Fibroblast of skin of right biceps (primary cell): ENCODE results near the gene NUMB.
A peak's percentile ranks its signal among the peaks of the same experiment; 100 is the strongest.

Experiments
- DNase-seq: peaks from one replicate; pipeline ENCODE4 v3.0.0-alpha.2; 2013

NUMB gene

DNA sequence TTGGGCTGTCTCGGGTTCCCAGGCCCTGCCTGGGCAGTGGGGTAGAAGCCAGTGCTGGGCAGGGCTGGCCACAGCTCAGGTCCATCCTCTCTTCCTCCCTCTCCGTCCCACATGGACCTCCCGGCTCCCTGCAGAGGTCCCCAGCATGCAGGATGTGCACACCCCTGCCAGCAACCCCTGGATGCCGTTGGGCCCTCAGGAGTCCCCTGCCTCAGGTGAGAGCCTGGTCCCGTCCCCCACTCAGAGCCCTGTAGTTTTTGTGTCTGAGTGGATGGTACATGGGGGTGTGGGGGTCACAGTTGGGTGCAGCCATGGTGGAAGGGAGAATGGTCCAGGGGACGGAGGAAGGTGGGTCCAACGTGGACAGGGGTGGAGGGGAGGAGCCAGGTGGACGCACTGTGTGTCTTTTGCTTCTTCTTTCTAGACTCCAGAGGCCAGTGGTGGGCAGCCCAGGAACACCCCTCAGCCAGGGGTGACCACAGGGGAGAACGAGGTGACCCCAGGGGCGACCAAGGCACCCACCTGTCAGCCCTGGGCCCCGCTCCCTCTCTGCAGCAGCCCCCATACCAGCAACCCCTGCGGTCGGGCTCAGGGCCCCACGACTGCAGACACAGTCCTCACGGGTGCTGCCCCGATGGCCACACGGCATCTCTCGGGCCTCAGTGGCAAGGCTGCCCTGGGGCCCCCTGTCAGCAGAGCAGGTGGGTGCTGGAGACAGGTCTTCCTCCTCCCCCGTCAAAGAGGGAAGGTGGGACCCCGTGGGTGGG is 199.3 kb downstream of the NUMB start:
- DNase-seq, result no peak

DNA sequence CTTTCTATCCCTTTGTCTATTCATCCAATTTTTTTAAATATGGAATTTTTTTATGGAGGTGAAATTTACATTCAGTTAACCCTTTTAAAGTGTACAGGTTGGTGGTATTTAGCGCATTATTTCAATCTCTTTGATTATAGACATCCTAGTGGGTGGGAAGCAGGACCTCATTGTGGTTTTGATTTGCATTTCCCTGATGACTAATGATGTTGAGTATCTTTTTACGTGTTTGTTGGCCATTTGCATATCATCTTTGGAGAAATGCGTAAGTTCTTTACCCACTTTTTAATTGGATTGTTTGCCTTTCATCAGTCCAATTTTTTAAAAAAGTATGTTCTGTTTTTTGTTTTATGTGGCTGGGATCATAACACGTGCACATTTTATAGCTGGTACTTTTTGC is 200.3 kb downstream of the NUMB start:
- DNase-seq, result no peak

DNA sequence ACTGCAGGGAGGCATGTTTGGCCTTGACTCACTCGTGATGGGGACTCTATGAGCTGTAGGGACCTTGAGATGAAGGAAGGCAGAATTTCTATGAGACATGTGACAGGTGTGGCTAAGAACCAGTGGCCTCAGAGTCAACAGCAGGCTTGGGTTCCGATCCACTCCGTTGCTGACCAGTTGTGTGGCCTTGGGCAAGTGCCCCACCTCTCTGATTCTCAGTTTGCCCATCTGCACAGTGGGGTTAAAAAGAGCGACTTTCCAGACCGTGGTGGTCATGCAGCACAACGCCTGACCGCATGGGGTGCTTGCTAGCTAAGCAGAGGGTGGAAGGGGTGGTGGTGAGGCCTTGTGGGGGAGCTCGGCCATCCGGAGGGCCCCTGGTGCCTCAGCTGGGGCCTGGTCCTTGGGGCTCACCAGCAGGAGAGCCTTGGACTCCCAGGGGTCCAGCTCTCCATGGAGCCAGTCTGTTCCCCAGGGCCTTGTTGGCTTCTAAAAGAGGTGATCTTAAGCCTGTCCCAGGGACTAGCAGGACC is 202.6 kb downstream of the NUMB start:
- no peak for DNase-seq

DNA sequence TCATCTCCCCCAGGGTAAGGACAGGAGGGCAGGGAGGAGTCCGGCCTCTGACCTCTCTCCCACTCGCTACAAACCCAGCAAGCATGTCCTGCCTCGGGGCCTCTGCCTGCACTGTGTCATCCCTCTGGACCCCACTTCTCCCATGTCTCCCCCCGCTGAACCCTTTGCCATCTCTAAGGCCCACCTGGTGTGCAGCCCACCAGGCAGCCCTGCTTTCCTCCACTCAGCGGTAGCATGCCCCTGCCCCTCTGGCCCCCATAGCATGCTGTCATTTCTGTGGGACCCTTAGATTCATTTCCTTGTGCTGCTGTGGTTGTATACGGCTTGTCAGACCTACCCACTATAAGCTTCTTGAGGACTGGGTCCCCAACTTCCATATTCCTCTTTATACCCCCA is 203.3 kb downstream of the NUMB start:
- no peak for DNase-seq

DNA sequence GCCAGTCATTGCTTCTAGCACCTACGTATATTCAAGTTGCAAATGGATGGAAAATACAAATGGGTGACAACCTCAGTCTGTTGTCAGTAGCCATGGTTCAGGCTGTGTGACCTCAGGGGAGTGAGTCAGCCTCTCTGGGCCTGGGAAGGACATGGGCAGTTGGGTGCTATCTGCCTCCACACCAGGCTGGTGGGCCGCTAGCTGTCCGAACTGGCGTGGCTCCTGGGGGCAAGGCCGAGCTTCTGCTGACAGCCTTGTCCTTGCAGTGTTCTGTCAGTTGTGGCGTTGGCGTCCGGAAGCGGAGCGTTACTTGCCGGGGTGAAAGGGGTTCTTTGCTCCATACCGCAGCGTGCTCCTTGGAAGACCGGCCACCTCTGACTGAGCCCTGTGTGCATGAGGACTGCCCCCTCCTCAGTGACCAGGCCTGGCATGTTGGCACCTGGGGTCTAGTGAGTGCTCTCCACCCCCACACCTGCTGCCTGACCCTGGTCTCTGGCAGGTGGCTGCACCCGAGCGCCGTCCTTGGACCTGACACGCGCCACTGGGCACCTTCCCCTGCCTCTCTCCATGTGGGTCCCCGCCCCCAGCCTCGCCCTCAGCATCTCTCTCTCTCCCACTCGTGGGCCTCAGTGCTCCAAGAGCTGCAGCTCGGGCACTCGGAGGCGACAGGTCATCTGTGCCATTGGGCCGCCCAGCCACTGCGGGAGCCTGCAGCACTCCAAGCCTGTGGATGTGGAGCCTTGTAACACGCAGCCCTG is 203.9 kb downstream of the NUMB start:
- no peak for DNase-seq

DNA sequence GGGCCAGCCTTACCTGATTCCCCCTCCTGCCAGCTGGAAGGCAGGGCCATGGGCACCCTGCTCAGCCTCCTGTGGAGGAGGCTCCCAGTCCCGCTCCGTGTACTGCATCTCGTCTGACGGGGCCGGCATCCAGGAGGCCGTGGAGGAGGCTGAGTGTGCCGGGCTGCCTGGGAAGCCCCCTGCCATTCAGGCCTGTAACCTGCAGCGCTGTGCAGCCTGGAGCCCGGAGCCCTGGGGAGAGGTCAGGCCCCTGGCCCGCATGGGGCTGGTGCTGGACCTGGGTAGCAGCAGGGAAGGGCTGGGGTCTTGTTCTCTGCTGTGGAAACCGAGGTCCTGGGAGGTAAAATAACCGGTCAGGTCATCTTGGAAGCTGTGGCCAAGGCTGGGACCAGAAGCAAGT is 204.6 kb downstream of the NUMB start:
- DNase-seq, result no peak

DNA sequence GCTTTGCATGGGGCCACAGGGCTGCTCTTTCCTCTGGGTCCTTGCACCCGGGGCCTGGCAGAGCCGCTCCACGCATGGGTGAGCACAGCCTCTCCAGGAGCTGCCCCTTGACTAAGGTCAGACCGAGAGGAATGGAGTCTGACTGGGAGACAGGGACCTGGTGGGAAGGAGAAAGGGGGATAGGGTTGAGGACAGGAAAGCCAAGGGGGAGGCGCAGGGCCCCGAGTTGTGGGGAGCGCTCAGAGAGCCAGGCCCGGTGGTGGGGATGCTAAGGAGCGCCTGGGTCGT is 205.1 kb downstream of the NUMB start:
- no peak for DNase-seq

DNA sequence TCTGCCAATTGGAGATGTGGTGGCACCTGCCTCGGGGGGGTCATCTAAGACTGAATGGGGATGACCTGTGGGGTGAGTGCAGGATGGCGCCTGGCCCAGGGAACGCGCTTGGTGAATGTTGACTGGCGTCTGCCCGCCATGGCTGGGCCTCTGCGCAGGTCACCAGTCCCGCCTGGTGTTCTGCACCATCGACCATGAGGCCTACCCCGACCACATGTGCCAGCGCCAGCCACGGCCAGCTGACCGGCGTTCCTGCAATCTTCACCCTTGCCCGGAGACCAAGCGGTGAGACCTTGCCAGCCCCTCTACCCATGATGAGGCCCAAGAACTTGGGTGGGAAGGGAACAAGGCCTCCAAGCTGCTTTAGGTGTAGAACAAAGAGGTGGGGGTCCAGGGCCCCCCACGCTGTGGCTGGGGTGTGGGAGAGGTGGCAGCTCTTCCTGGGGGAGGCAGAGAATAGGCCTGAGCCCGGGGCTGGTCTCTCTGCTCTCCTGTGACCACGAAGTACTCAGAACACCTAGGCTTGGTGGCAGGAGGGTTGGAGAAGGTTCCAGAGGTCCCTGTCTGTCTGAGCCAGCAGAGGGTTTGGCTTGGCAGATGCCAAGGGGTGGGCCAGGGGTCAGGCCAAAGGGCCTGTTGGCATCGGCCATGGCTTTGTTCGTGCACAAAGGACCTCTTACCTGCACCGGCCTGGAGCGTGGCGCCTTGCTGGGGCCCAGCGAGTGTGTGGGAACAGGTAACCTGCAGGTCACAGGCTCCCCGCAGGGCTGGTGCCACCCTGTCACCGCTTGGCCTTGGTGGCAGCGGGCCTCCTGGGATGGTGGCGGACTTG is 205.6 kb downstream of the NUMB start:
- no peak for DNase-seq

DNA sequence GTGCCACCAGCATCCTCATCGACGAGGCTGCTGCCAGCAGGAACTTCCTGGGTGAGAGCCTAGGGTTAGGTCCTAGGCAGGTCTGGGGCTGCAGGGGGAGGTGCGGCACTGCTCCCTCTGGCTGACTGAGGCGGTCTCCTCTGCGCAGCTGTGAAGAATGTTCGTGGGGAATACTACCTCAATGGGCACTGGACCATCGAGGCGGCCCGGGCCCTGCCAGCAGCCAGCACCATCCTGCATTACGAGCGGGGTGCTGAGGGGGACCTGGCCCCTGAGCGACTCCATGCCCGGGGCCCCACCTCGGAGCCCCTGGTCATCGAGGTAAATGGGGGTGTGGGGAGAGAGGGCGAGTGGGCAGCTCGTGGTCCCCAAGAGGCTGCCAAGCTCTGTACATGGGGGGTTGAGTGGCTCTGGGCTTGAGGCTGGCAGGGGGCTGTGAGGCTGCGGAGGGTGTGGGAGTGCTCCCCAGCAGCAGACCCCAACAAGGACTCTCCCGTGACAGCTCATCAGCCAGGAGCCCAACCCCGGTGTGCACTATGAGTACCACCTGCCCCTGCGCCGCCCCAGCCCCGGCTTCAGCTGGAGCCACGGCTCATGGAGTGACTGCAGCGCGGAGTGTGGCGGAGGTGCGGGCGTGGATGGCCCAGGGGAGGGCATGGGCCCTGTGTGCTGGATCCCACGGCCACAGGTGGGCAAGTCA is 206.7 kb downstream of the NUMB start:
- DNase-seq, result no peak

DNA sequence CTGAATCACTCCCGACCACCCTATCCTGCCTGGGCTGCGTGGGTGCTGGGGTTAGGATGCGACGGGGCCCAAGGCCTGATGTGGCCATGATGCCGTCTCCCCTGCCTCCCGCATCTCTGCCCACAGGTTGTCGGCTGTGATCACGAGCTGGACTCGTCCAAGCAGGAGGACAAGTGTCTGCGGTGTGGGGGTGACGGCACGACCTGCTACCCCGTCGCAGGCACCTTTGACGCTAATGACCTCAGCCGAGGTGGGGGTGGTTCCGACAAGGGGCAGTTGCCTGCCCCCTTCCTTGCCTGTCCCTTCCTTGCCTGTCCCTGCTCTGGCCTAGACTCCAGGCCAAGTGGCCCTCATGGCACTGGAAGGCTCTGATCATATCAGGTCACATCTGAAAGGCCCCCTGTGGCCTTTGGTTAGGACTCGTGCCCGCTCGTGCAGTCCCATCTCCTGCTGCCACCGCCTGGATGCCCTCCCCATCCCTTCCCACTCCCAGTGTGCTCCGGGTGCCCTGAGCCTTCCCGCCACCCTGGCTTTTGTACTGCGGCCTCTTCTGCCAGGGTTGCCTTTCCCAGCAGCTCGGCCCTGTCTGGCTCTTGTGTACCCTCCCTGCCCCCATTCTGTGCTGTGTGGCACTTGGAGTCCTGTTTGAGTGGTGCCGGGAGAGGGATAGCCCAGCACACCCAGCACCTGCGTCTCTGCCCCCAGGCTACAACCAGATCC is 207.4 kb downstream of the NUMB start:
- no peak for DNase-seq

DNA sequence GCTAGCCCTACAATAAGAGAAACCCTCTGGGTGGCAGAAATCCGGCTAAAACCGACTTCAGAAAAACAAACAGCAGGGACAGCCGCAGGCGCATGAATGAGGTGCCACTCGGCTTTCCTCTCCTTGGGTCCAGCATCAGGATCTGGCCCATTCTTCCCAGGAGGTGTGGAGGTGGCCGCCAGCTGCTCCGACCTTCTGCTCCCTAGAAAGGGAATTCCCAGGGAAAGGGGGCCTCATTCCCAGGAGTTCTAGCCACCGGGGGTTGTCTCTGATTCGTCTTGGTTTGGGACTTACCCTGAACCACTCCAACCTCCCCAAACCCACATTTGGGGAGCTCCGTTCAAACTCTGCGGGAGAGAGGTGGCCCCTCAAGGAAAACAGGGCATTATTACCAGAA is 208.0 kb downstream of the NUMB start:
- no peak for DNase-seq

DNA sequence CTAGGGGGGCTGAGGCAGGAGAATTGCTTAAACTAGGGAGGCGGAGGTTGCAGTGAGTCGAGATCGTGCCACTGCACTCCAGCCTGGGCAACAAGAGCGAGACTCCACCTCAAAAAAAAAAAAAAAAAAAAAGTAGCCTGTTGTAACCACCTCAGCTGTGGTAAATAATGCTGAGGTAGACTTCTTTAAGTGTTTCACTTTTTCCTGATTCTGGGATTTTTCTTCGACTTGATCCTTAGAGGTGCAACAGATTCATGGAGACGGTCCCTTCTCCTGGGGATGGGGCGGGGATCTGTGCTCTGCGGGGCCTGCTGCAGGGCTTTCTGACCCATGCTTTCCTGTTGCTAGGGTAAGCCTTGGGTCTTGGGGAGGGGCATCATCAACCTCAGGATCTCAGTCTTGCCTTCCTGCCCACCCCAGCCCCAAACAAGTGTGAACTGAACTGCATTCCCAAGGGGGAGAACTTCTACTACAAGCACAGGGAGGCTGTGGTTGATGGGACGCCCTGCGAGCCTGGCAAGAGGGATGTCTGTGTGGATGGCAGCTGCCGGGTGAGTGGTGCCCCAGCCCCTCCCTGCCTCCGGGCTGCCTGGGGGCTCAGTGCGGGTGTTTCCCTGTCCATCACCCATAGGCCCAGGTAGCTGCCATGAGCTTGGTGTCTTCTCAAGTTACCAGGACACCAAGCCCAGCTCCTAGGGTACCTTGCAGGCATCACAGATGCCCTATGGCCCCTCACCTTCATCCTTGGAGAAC is 208.6 kb downstream of the NUMB start:
- DNase-seq, result no peak

DNA sequence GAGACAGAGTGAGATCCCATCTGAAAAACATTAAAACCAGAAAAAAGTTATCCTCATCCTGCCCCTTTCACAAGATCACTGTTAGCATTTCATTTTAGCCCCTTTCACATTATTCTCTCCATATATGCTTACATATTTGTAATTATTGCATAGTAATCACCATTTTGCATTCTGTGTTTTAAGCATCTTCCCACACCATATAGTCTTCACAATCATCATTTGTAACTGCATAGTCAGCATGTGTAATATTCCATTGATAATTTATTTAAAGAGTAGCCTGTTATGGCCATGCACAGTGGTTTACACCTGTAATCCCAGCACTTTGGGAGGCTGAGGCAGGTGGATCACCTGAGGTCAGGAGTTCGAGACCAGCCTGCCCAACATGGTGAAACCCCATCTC is 209.2 kb downstream of the NUMB start:
- no peak for DNase-seq

DNA sequence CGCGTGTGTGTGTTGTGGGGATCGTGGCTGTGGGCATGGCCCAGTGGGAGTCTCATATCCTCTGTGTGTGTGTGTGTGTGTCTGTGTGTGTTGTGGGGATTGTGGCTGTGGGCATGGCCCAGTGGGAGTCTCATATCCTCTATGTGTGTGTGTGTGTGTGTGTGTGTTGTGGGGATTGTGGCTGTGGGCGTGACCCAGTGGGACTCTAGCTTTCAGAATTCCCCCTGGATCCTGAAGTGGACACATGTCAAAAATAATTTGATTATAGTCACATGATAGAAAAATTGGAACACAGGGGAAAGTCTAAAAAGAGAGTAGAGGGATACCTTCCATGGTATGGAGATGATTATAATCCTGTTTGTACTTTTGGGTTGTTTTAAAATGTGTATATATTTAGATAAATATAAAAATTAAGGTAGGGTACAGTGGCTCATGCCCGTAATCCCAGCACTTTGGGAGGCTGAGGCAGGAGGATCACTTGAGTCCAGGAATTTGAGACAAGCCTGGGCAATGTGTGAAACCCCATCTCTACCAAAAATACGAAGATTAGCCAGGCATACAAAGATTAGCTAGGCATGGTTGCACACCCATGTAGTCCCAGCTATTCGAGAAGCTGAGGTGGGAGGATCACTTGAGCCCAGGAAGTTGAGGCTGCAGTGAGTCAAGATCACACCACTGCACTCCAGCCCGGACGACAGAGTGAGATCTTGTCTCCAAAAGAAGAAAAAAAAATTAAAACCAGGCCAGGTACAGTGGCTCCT is 210.1 kb downstream of the NUMB start:
- no peak for DNase-seq

DNA sequence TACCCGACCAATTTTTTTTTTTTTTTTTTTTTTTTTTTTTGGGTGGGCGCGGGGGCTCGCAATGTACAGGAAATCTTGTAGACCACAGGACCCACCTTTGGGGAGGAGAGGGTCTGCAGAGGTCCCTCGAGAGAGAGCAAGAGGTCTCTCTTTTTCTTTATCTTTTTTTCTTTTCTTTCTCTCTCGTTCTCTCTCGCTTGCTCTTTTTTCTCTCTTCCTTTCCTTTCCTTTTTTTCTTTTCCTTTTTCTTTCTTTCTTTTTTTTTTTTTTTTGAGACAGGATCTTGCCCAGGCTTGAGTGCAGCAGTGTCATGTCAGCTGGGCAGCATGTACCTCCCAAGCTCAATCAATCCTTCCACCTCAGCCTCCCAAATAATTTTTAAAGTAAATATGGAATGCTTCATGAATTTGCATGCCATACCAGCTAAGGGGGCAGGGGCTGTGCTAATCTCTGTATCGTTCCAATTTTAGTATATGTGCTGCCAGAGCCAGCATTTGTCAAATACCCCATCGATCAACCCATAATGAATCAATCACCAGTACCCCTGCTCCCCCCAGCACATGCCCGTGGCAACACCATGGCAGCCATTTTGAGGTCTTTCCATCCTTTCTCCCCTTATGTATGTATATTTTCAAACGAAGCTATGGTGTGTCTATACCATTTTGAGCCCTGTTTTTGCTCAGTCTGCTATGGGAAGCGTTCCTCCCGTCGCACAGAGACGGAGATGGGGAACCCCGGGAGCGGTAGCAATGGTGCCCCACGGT is 211.8 kb downstream of the NUMB start:
- DNase-seq, result no peak

DNA sequence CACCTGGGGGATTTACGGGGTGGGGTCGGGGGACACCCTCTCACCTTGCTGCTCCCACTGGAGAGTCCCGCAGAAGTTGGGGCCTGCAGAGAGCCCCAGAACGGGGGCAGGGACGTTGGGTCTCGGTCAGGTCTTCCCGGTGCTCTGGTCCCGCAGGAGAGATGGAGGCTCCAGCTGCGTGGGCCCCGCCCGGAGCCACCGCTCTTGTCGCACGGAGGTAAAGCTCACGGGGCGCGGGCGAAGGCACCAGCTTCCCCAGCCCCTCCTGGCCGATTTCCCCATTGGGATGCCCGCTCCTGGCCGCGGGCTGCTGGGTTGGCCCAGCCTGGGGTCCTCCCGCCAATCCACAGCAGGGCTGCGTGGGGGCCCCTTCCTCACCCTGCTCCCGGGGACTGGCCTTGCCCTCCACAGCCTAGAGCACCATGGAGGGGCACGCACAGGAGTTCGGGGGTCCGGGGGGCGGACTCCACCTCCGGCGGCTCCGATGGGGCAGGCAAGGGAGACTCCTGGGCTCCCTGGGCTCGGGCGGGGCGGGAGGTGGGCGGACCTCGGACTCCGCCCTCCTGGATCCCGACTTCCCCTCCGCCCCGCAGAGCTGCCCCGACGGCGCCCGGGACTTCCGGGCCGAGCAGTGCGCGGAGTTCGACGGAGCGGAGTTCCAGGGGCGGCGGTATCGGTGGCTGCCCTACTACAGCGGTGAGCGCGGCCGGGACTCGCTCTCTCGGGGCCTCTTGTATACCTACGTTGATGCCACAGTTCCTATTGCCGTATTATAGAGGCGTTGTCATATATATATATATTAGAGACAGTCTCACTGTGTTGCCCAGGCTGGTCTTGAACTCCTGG is 212.6 kb downstream of the NUMB start:
- DNase-seq, result peak; percentile 53

DNA sequence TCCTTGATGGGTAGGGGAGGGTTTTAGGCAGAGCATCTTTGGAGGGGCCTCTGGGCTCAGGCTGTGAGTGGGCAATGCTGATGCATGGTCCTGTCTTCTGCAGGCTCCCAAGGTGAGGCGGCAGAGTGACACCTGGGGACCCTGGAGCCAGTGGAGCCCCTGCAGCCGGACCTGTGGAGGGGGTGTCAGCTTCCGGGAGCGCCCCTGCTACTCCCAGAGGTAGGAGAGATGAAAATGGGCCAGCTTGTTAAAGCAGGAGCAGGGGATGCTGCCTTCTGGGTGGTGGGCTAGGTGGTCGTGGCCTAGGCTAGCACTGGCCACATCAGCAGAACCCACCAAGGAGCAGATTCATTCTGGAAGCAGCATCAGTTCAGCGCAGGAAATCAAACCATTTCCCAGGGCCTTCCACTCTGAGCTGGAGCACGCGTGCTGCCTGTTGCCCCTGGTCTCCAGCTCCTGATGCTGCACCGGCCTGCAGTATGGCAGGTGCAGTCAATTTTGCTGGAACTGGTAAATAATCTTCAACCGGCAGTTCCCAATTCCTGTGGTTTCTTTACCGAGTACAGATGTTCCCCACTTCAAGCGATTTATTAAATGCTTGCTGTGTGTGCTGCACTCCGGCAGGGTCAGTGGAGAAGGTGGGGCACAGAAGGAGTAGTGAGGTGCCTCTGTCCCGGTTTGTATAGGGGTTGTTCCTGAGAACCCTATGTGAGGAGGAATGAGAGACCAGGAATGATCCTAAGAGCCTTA is 213.6 kb downstream of the NUMB start:
- no peak for DNase-seq

DNA sequence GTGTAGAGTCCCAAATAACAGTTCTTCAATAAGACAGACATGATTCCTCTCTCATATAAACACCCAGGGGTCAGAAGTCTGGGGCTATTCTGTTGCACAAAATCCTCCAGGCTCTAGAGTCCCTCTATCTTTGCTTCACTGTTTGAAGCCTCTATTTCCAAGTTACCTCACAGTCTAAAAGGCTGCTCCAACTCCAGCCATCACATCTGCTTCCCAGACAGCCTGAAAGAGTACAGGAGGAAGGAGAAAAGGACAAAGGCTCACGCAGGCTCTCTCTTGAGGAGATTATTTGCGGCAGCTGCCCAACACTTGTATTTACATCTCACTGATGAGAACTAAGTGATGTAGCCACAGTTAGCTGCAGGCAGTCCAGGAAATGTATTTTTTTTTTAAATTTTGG is 214.6 kb downstream of the NUMB start:
- no peak for DNase-seq
